Osteocyte (in vitro differentiated cells): Measurements from ENCODE around the gene PHC3. TPM values are rescaled to one million over a fixed set of nuclear protein-coding genes. Genes with fewer than 3 reads are reported as not detected.

Source experiments
- DNase-seq: peaks from one replicate; pipeline ENCODE4 v3.0.0; 2021; ENCODE audit warnings: mixed read lengths; ENCODE audit not compliant: unreplicated experiment; ENCODE audit errors: extremely low spot score
- H3K27ac Mint-ChIP-seq: one replicate; pipeline ENCODE4 v1.8.0; 2021; ENCODE audit warnings: mild to moderate bottlenecking, mixed read lengths; ENCODE audit not compliant: unreplicated experiment
- H3K27me3 Mint-ChIP-seq: one replicate; pipeline ENCODE4 v1.8.0; 2021; ENCODE audit warnings: mixed read lengths; ENCODE audit not compliant: unreplicated experiment
- H3K36me3 Mint-ChIP-seq: one replicate; pipeline ENCODE4 v1.8.0; 2021; ENCODE audit warnings: mixed read lengths; ENCODE audit not compliant: unreplicated experiment
- H3K4me1 Mint-ChIP-seq: one replicate; pipeline ENCODE4 v1.8.0; 2021; ENCODE audit warnings: mixed read lengths; ENCODE audit not compliant: unreplicated experiment
- H3K4me3 Mint-ChIP-seq: one replicate; pipeline ENCODE4 v1.8.0; 2021; ENCODE audit warnings: mild to moderate bottlenecking, moderate library complexity, mixed read lengths; ENCODE audit not compliant: unreplicated experiment
- H3K9me3 Mint-ChIP-seq: one replicate; pipeline ENCODE4 v1.8.0; 2021; ENCODE audit warnings: mixed read lengths; ENCODE audit not compliant: unreplicated experiment
- CTCF ChIP-seq: fragments of 200-600 bp; sonication (generic); IDR thresholded peaks from 2 replicates; pipeline ENCODE4 v1.5.0; 2021; ENCODE audit warnings: antibody characterized with exemption, mild to moderate bottlenecking, moderate library complexity
- total RNA-seq: library from RNA; stranded (reverse); gene quantifications from 2 replicates; pipeline ENCODE4 v1.2.1, GENCODE V29; 2021

The PHC3 gene
- total RNA-seq, 1 donor from 2014 or later = 52.3 TPM

- TF ChIP-seq CTCF = no peak
- H3K4me3 Mint-ChIP-seq = no peak overlapping the region
- no peaks in the 10 kb centered on the region for H3K4me1 Mint-ChIP-seq
- DNase-seq = no peak
- no peaks in the 10 kb centered on the region for H3K9me3 Mint-ChIP-seq
- H3K36me3 Mint-ChIP-seq = no peaks in the 10 kb centered on the region
- H3K27ac Mint-ChIP-seq = no peak overlapping the region
- H3K27me3 Mint-ChIP-seq = peaks cover 8% of the 10 kb centered on the region
These were observed 8.1 kb upstream of the PHC3 start for GRCh38 chr3:170189398-170190256.

- no peak for DNase-seq
- Mint-ChIP-seq H3K27ac (peak overlapping the region; percentile 99), H3K4me1 (peaks cover 22% of the 10 kb centered on the region), H3K27me3 (no peaks in the 10 kb centered on the region), H3K9me3 (no peaks in the 10 kb centered on the region), H3K4me3 (peak overlapping the region; percentile 99), H3K36me3 (peaks cover 10% of the 10 kb centered on the region)
- TF ChIP-seq CTCF = no peak
These were observed 1.2 kb downstream of the PHC3 start for GRCh38 chr3:170180079-170180907.

GRCh38 chr3:170179432-170179831 is 2.1 kb downstream of the PHC3 start:
- H3K9me3 Mint-ChIP-seq = no peaks in the 10 kb centered on the region
- peak overlapping the region; percentile 99 for H3K27ac Mint-ChIP-seq
- DNase-seq = no peak
- peaks cover 15% of the 10 kb centered on the region for H3K36me3 Mint-ChIP-seq
- no peaks in the 10 kb centered on the region for H3K27me3 Mint-ChIP-seq
- peaks cover 22% of the 10 kb centered on the region for H3K4me1 Mint-ChIP-seq
- H3K4me3 Mint-ChIP-seq = peak overlapping the region; percentile 99
- no peak for TF ChIP-seq CTCF

- Mint-ChIP-seq H3K9me3 (no peaks in the 10 kb centered on the region), H3K36me3 (peaks cover 17% of the 10 kb centered on the region), H3K4me3 (no peak overlapping the region), H3K27ac (peak overlapping the region; percentile 25), H3K4me1 (peaks cover 22% of the 10 kb centered on the region), H3K27me3 (no peaks in the 10 kb centered on the region)
- no peak for TF ChIP-seq CTCF
- DNase-seq = no peak
These were observed 2.9 kb downstream of the PHC3 start for GRCh38 chr3:170178651-170179050.

GRCh38 chr3:170171563-170171962 is 10.0 kb downstream of the PHC3 start:
- Mint-ChIP-seq H3K36me3 (peaks cover 49% of the 10 kb centered on the region), H3K4me3 (no peak overlapping the region), H3K4me1 (peaks cover 2% of the 10 kb centered on the region), H3K9me3 (no peaks in the 10 kb centered on the region), H3K27me3 (no peaks in the 10 kb centered on the region), H3K27ac (no peak overlapping the region)
- TF ChIP-seq CTCF = no peak
- no peak for DNase-seq
